Activated CD4-positive, CD25-positive, alpha-beta regulatory T cell treated with anti-CD3 and anti-CD28 coated beads, Interleukin-2, amount 50 U/mL, for 72 hours (primary cell): ENCODE measurements around the gene PRM3.

Experiments used
- DNase-seq: peaks from one replicate; pipeline ENCODE4 v3.0.0; 2021

Gene PRM3

DNA sequence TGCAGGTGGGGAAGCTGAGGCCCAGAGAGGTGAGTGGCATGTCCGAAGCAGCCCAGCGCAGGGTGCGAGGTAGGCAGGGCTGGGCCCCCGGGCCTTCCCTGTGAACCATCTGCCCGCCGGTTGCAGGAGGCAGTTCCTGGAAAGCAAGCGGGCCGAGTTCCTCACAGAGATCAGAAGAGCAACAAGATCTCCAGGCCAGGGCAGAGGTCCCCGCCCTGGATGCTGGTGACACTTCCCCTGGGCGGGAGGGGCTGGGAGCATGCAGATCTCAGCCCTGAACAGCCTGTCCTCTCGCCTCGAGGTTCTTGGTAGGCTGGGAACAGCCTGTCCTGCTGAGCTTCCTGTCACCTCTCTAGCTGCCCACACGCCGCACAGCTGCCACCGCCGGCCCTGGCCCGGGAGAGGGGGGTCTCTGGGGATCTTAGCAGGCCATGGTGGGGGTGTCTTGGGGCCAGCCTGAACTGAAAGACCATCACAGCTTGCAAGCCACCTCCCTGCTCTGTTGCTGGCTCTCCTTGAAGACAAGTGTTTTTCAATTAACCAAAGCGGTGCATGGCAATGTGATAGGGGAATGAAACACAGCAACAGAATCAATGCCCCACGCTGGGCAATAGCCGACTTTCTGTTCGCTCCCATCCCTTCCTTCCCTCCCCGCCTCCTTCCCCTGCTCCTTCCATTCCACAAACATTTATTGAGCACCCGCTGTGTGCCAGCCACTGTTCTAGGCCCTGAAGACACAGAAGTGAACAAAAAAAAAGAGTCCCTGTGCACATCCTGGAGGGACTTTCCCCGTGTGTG, 49.1 kb downstream of the PRM3 start:
- peak; percentile 60 for DNase-seq
